Right cardiac atrium (tissue), 5 donors: Measurements from ENCODE around the gene ENPP3. TPM values are rescaled to one million over a fixed set of nuclear protein-coding genes. Genes with fewer than 3 reads are reported as not detected.

Source experiments
- ATAC-seq, 2 donors: fragments of 200-7000 bp; cut with Tn5 transposase; one replicate each; pipeline versions ENCODE4 v1.8.0 to v1.9.1; 2020; ENCODE audit warnings: moderate library complexity in 2 of 2, mild to moderate bottlenecking in 1 of 2
- DNase-seq, 3 donors: peaks; one replicate each; pipeline ENCODE4 v3.0.0-alpha.2; 2020
- H3K27ac ChIP-seq: one replicate; pipeline ENCODE4 v1.5.1; 2013; ENCODE audit warnings: mild to moderate bottlenecking, low read length, control low read depth, moderate library complexity
- H3K27me3 ChIP-seq: one replicate; pipeline ENCODE4 v1.6.1; 2013; ENCODE audit not compliant: control insufficient read depth, insufficient read depth
- H3K4me1 ChIP-seq: one replicate; pipeline ENCODE4 v1.6.1; 2013; ENCODE audit warnings: low read length; ENCODE audit not compliant: control insufficient read depth, insufficient read depth
- H3K4me3 ChIP-seq: one replicate; pipeline ENCODE4 v1.5.1; 2013; ENCODE audit warnings: low read length, control low read depth
- H3K9me3 ChIP-seq: one replicate; pipeline ENCODE4 v1.6.1; 2013; ENCODE audit warnings: low read length; ENCODE audit not compliant: control insufficient read depth
- WGBS: extraction: QIAGEN DNeasy Blood & Tissue Kit; methylation state at CpG from one replicate; pipeline ENCODE4 v1.1.7; 2013; 5-methylcytosine and 5-hydroxymethylcytosine counted together
- intact Hi-C, 4 donors: fragments of 100-400 bp; cut with DNase I; formaldehyde crosslinking; loops; one replicate each; pipeline versions ENCODE4 v1.11.0 to v1.14.0; 2022 to 2023
- polyA plus RNA-seq: library from polyadenylated mRNA; stranded (reverse); fragments of 200-250 nt; gene quantifications from one replicate; pipeline ENCODE4 v1.2.3, GENCODE V29; 2013
- total RNA-seq, 4 donors: library from RNA; stranded (reverse); fragmentation: NEBNext Ultra II Directional; extraction: Animal tissue kit (Norgen Biotek cat#: 25700); gene quantifications; one replicate each; pipeline ENCODE4 v1.2.1, GENCODE V29; 2021
- donor health status: healthy with polysubstance abuse.
- donor health status: DM: no; HTN: yes; CAD: no.
- donor health status: DM: no; HTN: no; CAD: no.
- donor health status: DM: no; HTN: yes; CAD: no; lungs with severe emphysema.
- donor health status: DM: yes; HTN: yes; CAD: no.

Gene ENPP3
- total and polyA plus RNA-seq, 5 donors = 0.14 to 0.40 (median 0.15) TPM

- Histone ChIP-seq H3K27me3 (no peaks in the 10 kb centered on the region), H3K4me3 (peak within 1 kb of the TSS; percentile 73), H3K4me1 (no peaks in the 10 kb centered on the region), H3K27ac (peak within 1 kb of the TSS; percentile 6), H3K9me3 (no peaks in the 10 kb centered on the region)
- peak; percentile 98 for ATAC-seq
- WGBS = under 1% methylated on average over 53 of the region's 53 CpGs
- intact Hi-C loops = no loop called here
- DNase-seq = peak; percentile 94 to 98 (median 96)
These were observed 9.1 kb upstream of the ENPP3 start, which contains the start of gene MED23 for GRCh38 chr6:131627724-131628682. Gene MED23, minus strand, starts transcription at chr6:131628242. Its CDS starts 193 bp downstream, at chr6:131628049.

- no peak overlapping the region for H3K27ac ChIP-seq
These were observed 8.4 kb upstream of the ENPP3 start for GRCh38 chr6:131628726-131629125.

GRCh38 chr6:131629651-131630050 lies 7.5 kb upstream of the ENPP3 start:
- ATAC-seq (no peak), DNase-seq (no peak)
- Histone ChIP-seq H3K4me1 (no peaks in the 10 kb centered on the region), H3K27me3 (no peaks in the 10 kb centered on the region), H3K27ac (no peak overlapping the region), H3K9me3 (no peaks in the 10 kb centered on the region), H3K4me3 (no peak overlapping the region)
- 68% methylated on average over 2 of the region's 2 CpGs for WGBS
- intact Hi-C loops = no loop called here

More at GRCh38 chr6:131628726-131629125, 8.4 kb upstream of the ENPP3 start:
- Histone ChIP-seq H3K27me3 (no peaks in the 10 kb centered on the region), H3K9me3 (no peaks in the 10 kb centered on the region), H3K4me3 (peak overlapping the region; percentile 73), H3K4me1 (no peaks in the 10 kb centered on the region)
- intact Hi-C loops = no loop called here
- DNase-seq (no peak), ATAC-seq (no peak)
- 39% methylated on average over 1 of the region's 1 CpG for WGBS

- no peaks in the 10 kb centered on the region for H3K27me3 ChIP-seq
- H3K27ac ChIP-seq = no peak overlapping the region
- H3K9me3 ChIP-seq = no peaks in the 10 kb centered on the region
- no peaks in the 10 kb centered on the region for H3K4me1 ChIP-seq
- H3K4me3 ChIP-seq = no peak overlapping the region
- DNase-seq (no peak), ATAC-seq (no peak)
- 88% methylated on average over 3 of the region's 3 CpGs for WGBS
- intact Hi-C loops = no loop called here
These were observed 5.3 kb upstream of the ENPP3 start for GRCh38 chr6:131631625-131632289.

- no peak overlapping the region for H3K4me3 ChIP-seq
- 76% methylated on average over 11 of the region's 11 CpGs for WGBS
- intact Hi-C loops = no loop called here
- H3K27ac ChIP-seq = no peak overlapping the region
- no peak for DNase-seq
- no peaks in the 10 kb centered on the region for H3K27me3 ChIP-seq
- no peak for ATAC-seq
- no peaks in the 10 kb centered on the region for H3K4me1 ChIP-seq
- no peaks in the 10 kb centered on the region for H3K9me3 ChIP-seq
These were observed 1.4 kb upstream of the ENPP3 start for GRCh38 chr6:131635384-131636340.

GRCh38 chr6:131638013-131638412 lies 911 bp downstream of the ENPP3 start:
- 86% methylated on average over 2 of the region's 2 CpGs for WGBS
- H3K27ac ChIP-seq = no peak overlapping the region

GRCh38 chr6:131640100-131640499 lies 3.0 kb downstream of the ENPP3 start:
- H3K27me3 ChIP-seq = no peaks in the 10 kb centered on the region
- no peak overlapping the region for H3K27ac ChIP-seq
- ATAC-seq (no peak), DNase-seq (no peak)
- no peak overlapping the region for H3K4me3 ChIP-seq
- no peaks in the 10 kb centered on the region for H3K4me1 ChIP-seq
- intact Hi-C loops = no loop called here
- WGBS = 36% methylated on average over 2 of the region's 2 CpGs
- H3K9me3 ChIP-seq = no peaks in the 10 kb centered on the region

More at GRCh38 chr6:131638013-131638412, 911 bp downstream of the ENPP3 start:
- ATAC-seq (no peak), DNase-seq (no peak)
- Histone ChIP-seq H3K4me3 (no peak overlapping the region), H3K27me3 (no peaks in the 10 kb centered on the region), H3K9me3 (no peaks in the 10 kb centered on the region), H3K4me1 (no peaks in the 10 kb centered on the region)
- intact Hi-C loops = no loop called here

- Histone ChIP-seq H3K4me1 (no peaks in the 10 kb centered on the region), H3K4me3 (no peak overlapping the region), H3K27ac (no peak overlapping the region), H3K9me3 (no peaks in the 10 kb centered on the region), H3K27me3 (no peaks in the 10 kb centered on the region)
- WGBS = 51% methylated on average over 3 of the region's 3 CpGs
- intact Hi-C loops = no loop called here
- DNase-seq = no peak
- no peak for ATAC-seq
These were observed 3.5 kb downstream of the ENPP3 start for GRCh38 chr6:131640576-131640975.

- Histone ChIP-seq H3K27ac (no peak overlapping the region), H3K9me3 (no peaks in the 10 kb centered on the region), H3K4me3 (no peak overlapping the region), H3K27me3 (no peaks in the 10 kb centered on the region), H3K4me1 (no peaks in the 10 kb centered on the region)
- 98% methylated on average over 1 of the region's 1 CpG for WGBS
- no peak for DNase-seq
- ATAC-seq = no peak
- intact Hi-C loops = no loop called here
These were observed 4.5 kb downstream of the ENPP3 start for GRCh38 chr6:131641554-131641953.

GRCh38 chr6:131642565-131642964 lies 5.5 kb downstream of the ENPP3 start:
- intact Hi-C loops = no loop called here
- Histone ChIP-seq H3K27ac (no peak overlapping the region), H3K4me3 (no peak overlapping the region), H3K4me1 (no peaks in the 10 kb centered on the region), H3K27me3 (no peaks in the 10 kb centered on the region), H3K9me3 (no peaks in the 10 kb centered on the region)
- 85% methylated on average over 6 of the region's 6 CpGs for WGBS
- DNase-seq = no peak
- no peak for ATAC-seq
